ENCODE results near the gene MRTFA. TPM values are rescaled to one million over a fixed set of nuclear protein-coding genes. Genes with fewer than 3 reads are reported as not detected.

MRTFA gene
- total and polyA plus RNA-seq, 2 of the 13 experiments (the other 11 are each of a cell fraction or from before 2014, with no cell fraction given) = 2.4 to 8.2 TPM

DNA sequence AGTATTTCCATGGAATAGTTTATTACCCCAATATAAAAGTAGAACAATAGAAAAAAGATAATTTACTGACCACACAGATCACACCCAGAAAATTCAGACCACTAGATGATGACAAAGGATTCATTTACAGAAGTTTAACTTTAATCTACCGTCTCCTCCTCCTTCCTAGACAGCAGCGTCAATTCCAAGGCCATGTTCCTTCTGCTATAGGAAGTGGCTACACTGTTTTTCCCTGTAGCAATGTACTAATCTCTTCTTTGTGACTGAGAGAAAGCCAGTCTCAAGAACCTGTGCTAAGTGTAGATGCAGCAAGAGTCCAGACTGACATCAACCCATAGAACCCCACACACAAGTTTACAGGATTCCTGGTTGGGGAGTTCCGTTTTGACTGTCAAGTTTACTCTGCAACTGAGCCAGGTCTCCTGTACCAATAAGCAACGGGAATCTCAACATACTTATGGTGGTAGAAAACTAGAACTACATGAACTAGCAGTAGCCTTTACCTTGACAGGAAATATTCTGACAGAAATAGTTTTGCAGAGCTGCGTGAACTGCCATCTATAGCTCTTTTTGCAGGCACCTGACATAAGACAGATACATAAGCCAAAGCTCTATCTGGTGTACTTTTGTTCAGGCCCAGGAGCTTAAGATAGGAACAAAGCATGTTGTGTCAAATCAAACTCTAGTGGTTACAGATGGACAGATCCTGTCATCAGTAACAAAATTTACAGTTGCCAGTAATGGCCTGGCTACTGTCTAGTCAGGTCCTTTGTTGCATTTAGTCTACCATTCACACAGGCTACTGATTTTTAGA, 42.9 kb downstream of the MRTFA start:
- peak; percentile 25 for DNase-seq (ENCODE audit: low spot score)
- WGBS (ENCODE audit: low lambda C conversion rate) = 46% methylated on average over 5 of the region's 5 CpGs
- intact Hi-C loops (cut with micrococcal nuclease; ENCODE audit: unreplicated experiment) (no loop called here), in situ Hi-C loops (cut with HindIII; ENCODE audit: extremely low pct_ligation_motif_present, low pct_unique_long_range_greater_than_20kb) (no loop called here)
- Histone ChIP-seq H3K4me3 (replicated peaks in 1 of 3; ENCODE audit: insufficient read depth in 1 of 3, low read depth in 2 of 3, low read length in 3 of 3) (no peak overlapping the region; a peak in 1 of 6 replicates), H2AFZ (ENCODE audit: low read length) (no peak overlapping the region), H3K4me1 (ENCODE audit: insufficient read depth, low read length) (peaks cover 78% of the 10 kb centered on the region), H3K79me2 (ENCODE audit: insufficient read depth, low read length) (peaks cover 59% of the 10 kb centered on the region), H3K4me2 (ENCODE audit: low read depth, low read length) (peak overlapping the region; percentile 28), H3K9ac (ENCODE audit: insufficient read depth, low read depth, low read length) (no peak overlapping the region), H3K27ac (ENCODE audit: extremely low read length, insufficient read depth, low read length) (peak overlapping the region; percentile 1), H3K9me3 (ENCODE audit: low read length) (no peaks in the 10 kb centered on the region), H3K36me3 (replicated peaks in 1 of 2; ENCODE audit: control insufficient read depth in 1 of 2, insufficient read depth in 2 of 2, low read length in 2 of 2) (no peaks in the 10 kb centered on the region), H4K20me1 (ENCODE audit: insufficient read depth, low read length) (peaks cover 4% of the 10 kb centered on the region; the same call in 1 of the 2 replicates), H3K27me3 (ENCODE audit: control insufficient read depth in 1 of 2, insufficient read depth in 2 of 2, low read length in 2 of 2) (no peaks in the 10 kb centered on the region)
- BruUV-seq (replicated peaks) = TSS peak; percentile 28
- FAIRE-seq = no peak
- peak; percentile 72 for ATAC-seq
- ChIA-PET POLR2A (interaction anchor here (1.4 kb wide), 1 partner anchor 43 kb away, joined by 6 read pairs; the partner anchor contains the start of gene MRTFA), CTCF (ENCODE audit: low intra/inter-chr PET ratio, low total read pairs) (no interaction called here)
- TF ChIP-seq, protein P1, sequence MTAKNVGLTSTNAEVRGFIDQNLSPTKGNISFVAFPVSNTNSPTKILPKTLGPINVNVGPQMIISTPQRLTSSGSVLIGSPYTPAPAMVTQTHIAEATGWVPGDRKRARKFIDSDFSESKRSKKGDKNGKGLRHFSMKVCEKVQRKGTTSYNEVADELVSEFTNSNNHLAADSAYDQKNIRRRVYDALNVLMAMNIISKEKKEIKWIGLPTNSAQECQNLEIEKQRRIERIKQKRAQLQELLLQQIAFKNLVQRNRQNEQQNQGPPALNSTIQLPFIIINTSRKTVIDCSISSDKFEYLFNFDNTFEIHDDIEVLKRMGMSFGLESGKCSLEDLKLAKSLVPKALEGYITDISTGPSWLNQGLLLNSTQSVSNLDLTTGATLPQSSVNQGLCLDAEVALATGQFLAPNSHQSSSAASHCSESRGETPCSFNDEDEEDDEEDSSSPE (CRISPR knock-in tag; IDR thresholded peaks at IDR 0.05) = no peak
- TF ChIP-seq, protein P2, sequence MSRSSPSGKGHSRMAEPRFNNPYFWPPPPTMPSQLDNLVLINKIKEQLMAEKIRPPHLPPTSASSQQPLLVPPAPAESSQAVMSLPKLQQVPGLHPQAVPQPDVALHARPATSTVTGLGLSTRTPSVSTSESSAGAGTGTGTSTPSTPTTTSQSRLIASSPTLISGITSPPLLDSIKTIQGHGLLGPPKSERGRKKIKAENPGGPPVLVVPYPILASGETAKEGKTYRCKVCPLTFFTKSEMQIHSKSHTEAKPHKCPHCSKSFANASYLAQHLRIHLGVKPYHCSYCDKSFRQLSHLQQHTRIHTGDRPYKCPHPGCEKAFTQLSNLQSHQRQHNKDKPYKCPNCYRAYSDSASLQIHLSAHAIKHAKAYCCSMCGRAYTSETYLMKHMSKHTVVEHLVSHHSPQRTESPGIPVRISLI (CRISPR knock-in tag; IDR thresholded peaks at IDR 0.05; ENCODE audit: borderline replicate concordance) = no peak
- TF ChIP-seq JUND (CRISPR knock-in tag; IDR thresholded peaks at IDR 0.05) = no peak
- 0 out of 2 replicates have a peak, but pooled peaks have one; percentile 12 for TF ChIP-seq NCOA2 (CRISPR knock-in tag; IDR thresholded peaks at IDR 0.05)
- peak; percentile 47; the same call in 1 of the 2 replicates for TF ChIP-seq NCOR1 (IDR thresholded peaks at IDR 0.05; ENCODE audit: borderline replicate concordance, low read length)
- TF ChIP-seq STAG1 (CRISPR knock-in tag; IDR thresholded peaks at IDR 0.05) = no peak
- no peak for TF ChIP-seq TOPORS (CRISPR knock-in tag; IDR thresholded peaks at IDR 0.05)
- TF ChIP-seq SOX6 (IDR thresholded peaks at IDR 0.05) = no peak
- peak; percentile 36; the same call in 1 of the 2 replicates for TF ChIP-seq SOX6 (CRISPR knock-in tag; IDR thresholded peaks at IDR 0.05)
- TF ChIP-seq RARA (CRISPR knock-in tag; IDR thresholded peaks at IDR 0.05) = peak; percentile 43
- TF ChIP-seq, protein P3, sequence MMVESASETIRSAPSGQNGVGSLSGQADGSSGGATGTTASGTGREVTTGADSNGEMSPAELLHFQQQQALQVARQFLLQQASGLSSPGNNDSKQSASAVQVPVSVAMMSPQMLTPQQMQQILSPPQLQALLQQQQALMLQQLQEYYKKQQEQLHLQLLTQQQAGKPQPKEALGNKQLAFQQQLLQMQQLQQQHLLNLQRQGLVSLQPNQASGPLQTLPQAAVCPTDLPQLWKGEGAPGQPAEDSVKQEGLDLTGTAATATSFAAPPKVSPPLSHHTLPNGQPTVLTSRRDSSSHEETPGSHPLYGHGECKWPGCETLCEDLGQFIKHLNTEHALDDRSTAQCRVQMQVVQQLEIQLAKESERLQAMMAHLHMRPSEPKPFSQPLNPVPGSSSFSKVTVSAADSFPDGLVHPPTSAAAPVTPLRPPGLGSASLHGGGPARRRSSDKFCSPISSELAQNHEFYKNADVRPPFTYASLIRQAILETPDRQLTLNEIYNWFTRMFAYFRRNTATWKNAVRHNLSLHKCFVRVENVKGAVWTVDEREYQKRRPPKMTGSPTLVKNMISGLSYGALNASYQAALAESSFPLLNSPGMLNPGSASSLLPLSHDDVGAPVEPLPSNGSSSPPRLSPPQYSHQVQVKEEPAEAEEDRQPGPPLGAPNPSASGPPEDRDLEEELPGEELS (CRISPR knock-in tag; IDR thresholded peaks at IDR 0.05) = 0 out of 2 replicates have a peak, but pooled peaks have one; percentile 11
- TF ChIP-seq NFKB2 (CRISPR knock-in tag; IDR thresholded peaks at IDR 0.05; ENCODE audit: borderline replicate concordance) = no peak
- no peak for TF ChIP-seq KLF6 (CRISPR knock-in tag; IDR thresholded peaks at IDR 0.05)
- TF ChIP-seq KAT8 (CRISPR knock-in tag; IDR thresholded peaks at IDR 0.05) = no peak
- no peak for TF ChIP-seq SOX13 (IDR thresholded peaks at IDR 0.05)
- TF ChIP-seq SOX13 (CRISPR knock-in tag; conservative IDR thresholded peaks at IDR 0.05 in 1 of 2, IDR thresholded peaks at IDR 0.05 in 1 of 2) = peak in 1 of 2 experiments; percentile 72; a peak in 1 of 4 replicates
- 0 out of 2 replicates have a peak, but pooled peaks have one; percentile 11 for TF ChIP-seq SOX5 (CRISPR knock-in tag; IDR thresholded peaks at IDR 0.05; ENCODE audit: borderline replicate concordance)

All from HepG2 (cell line).